ENCODE measurements around the gene WNT3.
"Not testable (repeated sequence)": the region's sequence is repeated elsewhere in the genome, so short reads cannot be mapped to it uniquely, and the experiment has no call there.

Gene WNT3, protein sequence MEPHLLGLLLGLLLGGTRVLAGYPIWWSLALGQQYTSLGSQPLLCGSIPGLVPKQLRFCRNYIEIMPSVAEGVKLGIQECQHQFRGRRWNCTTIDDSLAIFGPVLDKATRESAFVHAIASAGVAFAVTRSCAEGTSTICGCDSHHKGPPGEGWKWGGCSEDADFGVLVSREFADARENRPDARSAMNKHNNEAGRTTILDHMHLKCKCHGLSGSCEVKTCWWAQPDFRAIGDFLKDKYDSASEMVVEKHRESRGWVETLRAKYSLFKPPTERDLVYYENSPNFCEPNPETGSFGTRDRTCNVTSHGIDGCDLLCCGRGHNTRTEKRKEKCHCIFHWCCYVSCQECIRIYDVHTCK

DNA sequence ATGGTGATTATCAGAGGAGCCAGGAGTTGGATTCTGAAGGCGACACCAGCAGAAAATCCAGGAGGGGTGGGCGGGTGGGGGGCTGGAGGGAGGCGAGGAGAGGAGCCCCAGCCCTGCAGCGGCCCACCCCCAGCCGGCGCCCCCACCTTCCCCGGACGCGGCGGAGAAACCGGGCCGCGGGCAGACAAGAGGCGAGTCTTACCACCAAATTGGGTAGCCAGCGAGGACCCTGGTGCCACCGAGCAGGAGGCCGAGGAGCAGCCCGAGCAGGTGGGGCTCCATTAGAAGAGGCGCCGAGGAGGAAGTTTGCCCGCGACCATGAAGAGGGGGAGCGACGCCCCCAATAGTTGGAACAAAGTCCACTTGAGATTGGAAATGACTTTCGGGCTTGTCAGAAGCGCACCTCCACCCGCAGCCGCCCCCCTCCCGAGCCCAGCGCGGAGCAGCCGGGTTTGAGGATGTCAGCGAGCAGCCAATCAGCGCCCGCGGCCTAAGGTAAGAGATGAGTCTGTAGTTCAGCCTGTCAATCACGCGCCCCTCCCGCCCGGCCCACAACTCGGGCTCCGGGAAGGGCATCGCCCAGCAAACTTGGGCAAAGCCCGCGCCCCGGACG, at the start of gene WNT3:
Gene WNT3 (minus strand): TSS at position 377 of the 613 bp plus-strand sequence. CDS start 95 bp downstream, at position 282.
- DNase-seq = no peak

DNA sequence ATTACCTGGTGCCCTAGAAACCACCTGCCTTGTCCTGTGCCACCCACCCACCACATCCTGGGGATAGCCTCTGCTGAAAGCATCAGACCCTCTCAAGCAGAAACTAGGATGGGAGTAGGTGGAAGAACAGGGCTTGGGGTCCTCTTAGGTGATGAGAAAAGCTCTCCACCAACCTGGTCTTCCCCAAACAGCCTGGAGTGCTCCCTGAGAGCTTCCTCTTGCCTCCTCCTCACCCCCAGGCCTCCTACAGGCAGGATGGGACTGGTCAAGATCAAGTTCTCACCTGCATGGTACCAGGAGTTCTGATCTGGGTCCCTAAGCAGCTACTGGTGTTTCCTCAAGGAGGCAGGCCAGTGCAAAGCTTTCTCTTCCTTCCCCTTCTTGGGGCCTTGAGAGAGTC, 48.3 kb upstream of the WNT3 start:
- DNase-seq = no peak

GRCh38 chr17:46866325-46866724, 47.8 kb upstream of the WNT3 start:
- DNase-seq = no peak

DNA sequence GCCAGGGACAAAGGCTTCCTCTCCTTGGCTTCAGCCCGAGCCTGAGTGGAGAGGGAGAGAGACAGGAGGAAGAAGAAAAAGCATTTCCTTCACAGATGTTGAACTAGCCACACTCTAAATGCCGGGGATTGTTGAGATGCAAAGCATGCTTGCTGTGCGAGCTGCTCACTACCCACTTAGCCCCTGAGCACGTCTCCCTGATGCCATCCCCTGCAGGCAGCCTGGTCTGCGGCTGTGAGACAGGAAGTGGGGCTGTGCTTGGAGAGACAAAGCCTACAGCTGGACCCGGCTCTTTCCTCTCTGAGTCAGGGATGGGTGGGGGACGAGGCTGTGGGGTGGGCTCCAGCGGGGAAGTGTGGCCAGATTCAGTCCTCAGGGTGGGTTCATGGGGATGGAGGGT, 46.6 kb upstream of the WNT3 start:
- DNase-seq = peak; percentile 73

DNA sequence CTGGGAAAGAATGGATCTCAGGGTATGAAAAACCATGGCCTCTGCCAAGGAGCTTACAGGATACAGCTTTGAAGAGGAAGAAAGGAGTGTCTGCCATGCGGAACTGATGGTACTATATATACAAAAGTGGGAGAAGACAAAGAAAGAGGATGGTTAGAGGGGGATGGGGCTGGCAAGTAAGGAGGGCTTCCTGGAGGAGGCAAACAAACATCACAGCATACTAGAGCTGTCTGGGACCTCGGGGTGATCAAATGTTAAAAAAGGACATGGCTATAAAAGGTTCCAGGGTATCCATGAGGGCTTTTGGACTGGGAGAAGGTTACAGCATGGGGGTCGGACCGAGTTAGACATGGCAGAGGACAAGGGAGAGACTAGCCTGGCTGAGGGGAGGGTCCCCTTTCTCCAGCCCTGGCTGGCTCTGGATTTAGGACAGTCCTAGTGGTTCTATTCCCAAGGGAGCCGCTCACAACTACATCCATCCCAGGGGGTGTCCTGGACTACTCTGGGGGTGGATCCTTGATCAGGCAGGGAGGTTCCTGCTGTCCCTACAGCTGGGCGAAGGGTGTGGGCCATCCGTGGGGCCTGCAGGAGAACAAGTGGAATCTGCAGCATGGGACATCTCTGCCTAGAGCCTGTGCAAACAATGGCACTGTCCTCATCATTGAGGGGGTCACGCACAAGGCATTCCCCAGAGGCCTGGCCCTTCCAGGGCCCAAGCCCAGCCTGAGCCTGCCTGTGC, 45.1 kb upstream of the WNT3 start:
- DNase-seq = no peak

DNA sequence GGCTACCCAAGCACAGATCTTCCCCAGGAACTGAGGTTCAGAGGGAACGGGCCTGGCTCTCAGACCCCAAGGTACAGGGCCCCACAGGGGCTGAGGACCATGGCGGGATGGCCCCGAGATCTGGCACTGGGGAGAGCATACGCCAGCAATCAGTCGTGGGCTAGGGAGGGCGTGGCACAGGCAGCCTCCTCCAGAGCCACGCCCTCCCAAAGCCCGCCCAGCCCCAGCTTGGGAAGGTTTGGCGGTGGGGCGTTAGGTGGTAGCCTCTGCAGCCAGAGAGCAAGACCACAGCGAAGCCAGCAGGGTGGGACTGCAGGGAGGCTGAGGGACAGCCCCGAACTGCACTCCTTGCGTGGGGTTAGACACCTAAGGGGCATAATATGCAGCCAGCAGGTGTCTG, 44.5 kb upstream of the WNT3 start:
- no peak for DNase-seq

DNA sequence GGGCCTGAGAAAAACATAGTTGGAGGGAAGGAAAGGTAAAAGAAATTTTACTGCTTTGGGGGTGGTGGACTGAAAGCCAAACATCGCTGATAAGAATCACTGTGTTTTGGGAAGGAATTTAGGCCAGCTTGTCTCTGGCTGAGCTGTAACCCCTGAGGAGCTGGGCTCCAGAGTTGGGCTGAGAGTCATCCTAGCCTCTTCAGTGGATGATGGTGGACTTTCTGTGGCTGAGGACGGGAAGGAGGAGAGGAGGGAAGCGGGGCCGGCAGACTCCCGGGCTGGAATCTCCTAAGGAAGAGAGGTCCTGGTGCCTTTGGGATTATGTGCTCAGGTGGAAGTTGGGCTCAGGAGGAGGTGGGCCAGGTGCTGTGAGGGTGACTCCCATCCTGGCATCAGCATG, 41.5 kb upstream of the WNT3 start:
- no peak for DNase-seq

DNA sequence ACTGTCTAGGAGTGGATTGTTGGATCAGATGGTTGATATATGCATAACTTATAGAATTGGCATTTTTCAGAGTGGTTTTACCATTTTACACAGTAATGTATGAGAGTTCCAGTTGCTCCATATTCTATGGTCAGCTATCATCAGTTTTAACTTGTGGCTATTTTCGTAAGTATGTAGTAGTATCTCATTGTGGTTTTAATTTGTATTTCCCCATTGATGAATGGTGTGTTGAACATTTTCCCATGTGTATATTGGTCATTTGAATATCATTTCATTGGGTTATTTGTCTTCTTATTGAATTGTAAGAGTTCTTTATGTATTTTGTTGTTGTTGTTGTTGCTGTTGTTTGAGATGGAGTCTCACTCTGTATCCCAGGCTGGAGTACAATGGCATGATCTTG, 39.1 kb upstream of the WNT3 start:
- DNase-seq = no peak

GRCh38 chr17:46854948-46855347, 36.5 kb upstream of the WNT3 start:
- DNase-seq = no peak

DNA sequence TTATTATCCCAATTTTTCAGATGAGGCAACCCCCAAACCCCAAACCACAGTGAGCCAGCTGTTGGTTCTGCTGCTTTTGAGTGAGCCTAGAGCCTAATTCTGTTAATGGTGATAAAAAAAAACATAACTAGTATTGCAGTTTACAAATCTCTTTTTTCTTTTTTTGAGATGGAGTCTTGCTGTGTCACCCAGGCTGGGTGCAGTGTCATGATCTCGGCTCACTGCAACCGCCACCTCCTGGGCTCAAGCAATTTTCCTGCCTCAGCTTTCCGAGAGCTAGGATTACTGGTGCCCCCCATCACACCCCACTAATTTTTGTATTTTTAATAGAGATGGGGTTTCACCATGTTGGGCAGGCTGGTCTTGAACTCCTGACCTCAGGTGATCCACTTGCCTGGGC, 36.0 kb upstream of the WNT3 start:
- no peak for DNase-seq

DNA sequence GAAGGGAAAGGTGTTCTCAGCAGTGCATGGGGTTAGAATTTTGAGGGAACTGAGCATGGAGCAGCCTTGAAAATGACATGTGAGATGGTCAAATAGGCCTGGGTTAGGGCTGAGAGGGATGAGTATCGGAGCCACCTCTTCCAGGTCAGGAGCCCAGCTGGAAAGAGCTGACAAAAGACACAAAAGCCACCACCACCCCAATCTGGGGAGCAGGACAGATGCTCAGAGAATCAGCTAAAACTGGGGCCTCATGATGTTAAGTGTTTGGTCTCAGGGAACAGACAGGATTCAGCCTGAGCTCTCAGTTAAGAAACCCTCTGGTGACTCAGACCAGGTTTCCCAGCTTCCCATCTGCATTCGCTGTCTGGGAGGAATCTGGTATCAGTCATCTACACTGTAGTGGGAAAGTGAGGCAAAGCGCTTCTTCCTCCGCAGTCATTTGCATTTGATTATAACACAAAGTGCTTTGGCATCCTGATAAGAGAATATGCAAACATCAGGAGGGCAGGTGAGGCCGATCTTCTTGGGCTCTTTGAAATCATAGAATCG, 35.5 kb upstream of the WNT3 start:
- DNase-seq = peak; percentile 52

DNA sequence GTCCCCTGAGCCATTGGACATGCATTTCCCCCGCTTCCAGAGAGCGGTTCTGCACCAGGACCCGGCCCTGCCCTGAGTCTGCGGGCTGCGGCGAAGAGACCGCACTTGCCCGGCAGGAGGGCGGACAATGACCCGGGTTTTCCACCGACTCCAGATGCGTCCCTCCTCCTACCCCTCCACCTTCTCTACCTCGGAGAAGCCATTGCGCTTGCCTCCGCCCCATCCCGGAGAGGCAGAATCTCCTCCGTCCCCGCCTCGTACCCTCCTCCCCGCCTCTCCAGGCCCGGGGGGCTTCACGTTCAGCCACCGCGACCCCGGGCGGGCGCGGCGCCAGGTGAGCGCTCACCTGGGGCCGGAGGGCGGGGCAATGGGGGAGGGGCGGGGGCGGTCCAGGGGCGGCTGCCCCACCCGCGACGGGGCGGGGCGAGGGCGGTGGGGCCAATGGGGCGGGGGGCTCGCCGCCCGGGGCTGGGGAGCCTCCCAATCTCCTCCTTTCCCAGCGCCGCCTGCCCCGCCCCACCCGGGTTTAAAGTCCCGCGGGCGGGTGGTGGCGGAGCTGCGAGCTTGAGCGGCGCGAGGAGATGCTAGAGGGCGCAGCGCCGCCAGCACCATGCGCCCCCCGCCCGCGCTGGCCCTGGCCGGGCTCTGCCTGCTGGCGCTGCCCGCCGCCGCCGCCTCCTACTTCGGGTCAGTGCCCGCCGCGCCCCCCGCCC, 32.7 kb upstream of the WNT3 start, which contains the start of gene WNT9B:
Gene WNT9B (plus strand): TSS at position 555 of the 713 bp plus-strand sequence. CDS start 56 bp downstream, at position 611.
- no peak for DNase-seq

DNA sequence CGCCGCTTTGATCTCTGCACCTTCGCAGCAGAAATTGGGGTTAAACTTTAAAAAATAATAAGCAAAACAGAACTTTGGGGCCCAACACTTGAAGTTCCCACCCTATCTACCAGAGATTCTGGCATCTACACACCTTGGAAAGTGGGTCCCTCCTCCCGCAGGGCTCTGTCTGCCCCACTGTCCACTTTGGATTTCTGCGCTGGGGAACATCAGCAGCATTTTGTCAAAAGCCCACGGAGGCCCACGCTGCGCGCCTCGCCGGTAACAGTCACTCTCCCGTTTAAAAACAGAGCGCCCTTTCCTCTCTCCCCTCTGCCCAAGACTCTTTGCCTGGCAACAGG, 32.2 kb upstream of the WNT3 start:
- DNase-seq = no peak

DNA sequence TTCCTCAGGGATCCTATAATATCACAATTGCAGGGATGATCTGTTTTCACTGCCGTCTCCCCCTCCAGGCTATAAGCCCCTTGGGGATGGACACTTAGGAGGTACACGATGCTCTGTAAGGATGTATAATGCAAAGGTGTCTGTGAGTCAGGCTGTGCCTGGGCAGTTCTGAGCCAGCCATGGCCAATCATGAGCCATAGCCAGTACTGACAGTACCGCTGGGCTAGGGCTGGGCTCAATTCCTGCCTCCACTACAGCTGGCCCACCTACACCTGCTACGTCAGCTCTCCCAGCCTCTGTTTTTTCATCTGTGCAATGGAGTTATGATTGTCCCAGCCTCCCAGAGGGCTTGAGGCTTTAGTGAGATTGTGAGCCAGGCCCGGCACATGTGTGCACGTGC, 30.0 kb upstream of the WNT3 start:
- no peak for DNase-seq

DNA sequence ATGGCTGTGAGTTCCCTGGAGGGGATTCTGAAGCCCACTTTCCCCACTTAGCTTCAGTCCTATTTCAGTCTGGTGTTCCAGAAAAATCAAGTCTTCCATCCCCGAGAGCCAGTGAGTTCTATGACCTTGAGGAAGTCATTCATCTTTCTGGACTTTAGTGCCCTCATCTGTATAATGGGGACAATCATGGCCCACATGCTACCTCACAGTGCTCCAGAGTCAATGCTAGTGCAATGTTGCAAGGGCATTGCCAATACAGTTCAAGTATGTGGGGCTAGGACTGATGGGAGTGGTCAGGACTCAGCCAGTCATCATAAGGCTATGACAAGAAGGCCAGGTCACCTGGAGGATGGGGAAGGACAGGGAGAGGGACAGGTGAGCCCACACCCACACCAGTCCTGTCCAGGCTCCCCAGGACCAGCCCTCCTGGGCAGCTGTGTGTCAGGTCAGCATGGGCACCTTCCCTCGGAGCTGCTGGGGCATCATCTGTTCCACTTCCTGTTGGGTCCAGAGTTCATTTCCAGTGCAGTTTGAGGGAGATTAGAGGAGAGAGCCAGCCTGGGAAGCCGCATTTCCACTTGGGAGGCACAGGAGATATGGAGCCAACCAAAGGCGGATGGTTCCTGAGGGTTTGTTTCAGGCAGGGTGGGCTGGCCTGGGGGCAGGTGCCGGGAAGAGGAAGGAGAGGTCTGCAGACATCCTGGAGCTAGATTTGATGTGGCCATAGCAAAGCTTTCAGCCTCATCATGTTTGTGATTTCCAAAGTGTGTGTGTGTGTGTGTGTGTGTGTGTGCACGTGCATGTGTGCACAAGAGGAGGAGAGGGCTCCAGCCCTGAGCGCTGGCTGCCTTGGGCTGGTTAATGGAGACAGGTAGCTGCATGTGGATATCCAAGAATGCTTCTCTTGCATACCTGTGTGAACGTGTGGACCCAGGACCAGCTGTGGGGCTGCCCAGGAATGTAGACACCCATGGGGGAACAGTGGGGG, 29.0 kb upstream of the WNT3 start:
- no peak for DNase-seq

DNA sequence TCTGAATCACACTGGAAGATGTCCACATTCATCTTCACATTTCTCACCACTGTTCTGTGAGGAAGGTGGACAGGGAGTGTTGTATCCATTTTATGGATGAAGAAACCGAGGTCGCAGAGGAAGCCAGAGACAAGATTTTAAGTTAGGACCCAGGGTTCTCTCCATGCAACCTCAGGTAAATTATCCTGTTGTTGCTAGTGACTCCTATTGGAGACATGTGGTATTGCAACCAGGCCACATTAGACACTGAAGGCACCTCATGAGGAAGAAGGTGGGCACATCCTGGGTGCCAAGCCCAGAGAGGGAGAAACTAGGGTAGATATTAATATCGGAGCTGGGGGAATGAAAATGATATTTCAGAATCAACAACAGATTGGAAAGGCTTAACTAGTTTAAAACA, 24.3 kb upstream of the WNT3 start:
- DNase-seq = no peak

- DNase-seq = no peak
Measured at GRCh38 chr17:46841561-46842379, 23.3 kb upstream of the WNT3 start.

DNA sequence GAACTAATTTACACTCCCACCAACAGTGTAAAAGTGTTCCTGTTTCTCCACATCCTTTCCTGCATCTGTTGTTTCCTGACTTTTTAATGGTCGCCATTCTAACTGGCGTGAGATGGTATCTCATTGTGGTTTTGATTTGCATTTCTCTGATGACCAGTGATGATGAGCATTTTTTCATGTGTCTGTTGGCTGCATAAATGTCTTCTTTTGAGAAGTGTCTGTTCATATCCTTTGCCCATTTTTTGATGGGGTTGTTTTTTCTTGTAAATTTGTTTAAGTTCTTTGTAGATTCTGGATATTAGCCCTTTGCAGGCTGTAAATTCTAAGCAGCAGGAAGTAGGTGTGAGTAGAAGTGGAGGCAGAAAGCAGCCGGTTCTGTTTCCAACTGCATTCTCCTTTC, 22.1 kb upstream of the WNT3 start:
- DNase-seq = not testable (repeated sequence)

GRCh38 chr17:46839211-46839610, 20.7 kb upstream of the WNT3 start:
- no peak for DNase-seq

GRCh38 chr17:46837521-46837920, 19.0 kb upstream of the WNT3 start:
- DNase-seq = no peak

DNA sequence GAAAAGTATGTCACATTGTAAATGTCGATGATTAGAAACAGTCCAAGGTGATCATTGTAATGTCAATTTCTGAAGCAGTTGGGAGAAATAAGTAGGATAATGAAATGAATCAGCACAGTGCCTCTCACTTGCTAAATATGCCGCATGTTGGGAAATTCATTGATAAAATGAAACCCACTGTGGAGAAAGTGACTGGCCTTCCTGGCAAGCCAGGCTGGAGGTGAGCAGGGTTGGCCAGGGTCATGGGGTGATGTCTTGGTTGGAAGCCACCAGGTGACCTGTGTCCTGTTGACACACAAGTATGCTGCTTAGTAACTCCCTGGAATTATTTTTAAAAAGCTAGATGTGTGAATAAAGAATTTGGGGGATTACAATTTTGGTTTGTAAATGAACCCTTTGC, 18.0 kb upstream of the WNT3 start:
- DNase-seq = no peak
